Fibroblast of the conjunctiva (primary cell): ENCODE measurements around the gene FAM234B.
"Not testable (repeated sequence)": the region's sequence is repeated elsewhere in the genome, so short reads cannot be mapped to it uniquely, and the experiment has no call there.

Experiments used
- DNase-seq: peaks from one replicate; pipeline ENCODE4 v3.0.0-alpha.2; 2010; ENCODE audit warnings: low read depth

FAM234B gene

DNA sequence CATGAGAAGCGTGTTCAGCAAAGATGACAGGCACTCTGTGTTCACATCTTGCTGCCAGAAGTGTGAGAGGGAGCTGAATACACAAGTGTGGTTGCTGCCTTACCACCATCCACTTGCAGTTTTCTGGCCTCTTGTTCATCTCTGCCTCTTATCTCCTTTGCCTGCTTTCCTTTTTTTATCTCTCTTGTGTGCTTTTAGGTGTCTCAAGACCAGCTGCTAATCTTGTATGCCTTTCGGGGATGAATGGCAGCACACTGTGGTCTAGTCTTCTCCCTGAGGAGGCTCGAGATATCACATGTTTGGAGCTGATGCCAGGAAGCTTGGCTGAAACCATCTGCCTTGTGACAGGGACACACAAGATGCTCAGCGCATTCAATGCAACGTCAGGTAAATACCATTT is 17.2 kb downstream of the FAM234B start:
- no peak for DNase-seq

DNA sequence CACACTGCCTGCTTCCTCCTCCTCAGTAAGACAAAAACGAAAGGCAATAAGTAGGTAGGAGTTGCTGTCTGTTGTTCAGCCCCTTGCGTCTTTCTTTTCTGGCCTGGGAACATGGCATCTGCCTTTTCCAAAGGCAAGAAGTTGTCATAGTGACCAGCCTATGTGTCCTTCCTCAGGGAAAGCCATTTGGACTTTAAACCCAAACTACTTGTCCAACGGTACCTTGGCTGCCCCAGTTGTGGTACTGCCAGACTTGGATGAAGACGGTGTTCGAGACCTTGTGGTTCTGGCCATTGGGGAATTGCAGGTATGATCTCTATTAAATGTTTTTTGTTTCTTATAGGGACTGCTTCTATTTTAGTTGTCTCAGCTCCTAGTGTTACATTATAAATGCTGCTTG is 18.5 kb downstream of the FAM234B start:
- DNase-seq, result no peak

DNA sequence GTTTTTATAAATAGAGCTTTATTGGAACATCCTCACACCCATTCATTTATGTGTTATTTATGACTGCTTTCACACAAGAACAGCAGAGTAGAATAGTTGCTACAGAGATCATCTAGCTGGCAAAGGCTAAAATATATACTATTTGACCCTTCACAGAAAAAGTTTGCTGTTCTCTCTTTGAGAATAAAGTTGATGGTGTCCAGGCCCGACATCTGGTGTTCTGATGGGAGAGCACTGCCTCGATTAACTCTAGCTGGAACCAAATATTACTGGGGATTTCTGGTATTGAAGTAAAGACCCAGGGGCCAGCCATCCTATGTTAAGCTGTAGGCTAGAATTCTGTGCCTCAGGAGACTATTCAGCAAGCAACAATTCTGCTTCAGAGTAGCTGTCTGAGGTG is 21.8 kb downstream of the FAM234B start:
- no peak for DNase-seq

DNA sequence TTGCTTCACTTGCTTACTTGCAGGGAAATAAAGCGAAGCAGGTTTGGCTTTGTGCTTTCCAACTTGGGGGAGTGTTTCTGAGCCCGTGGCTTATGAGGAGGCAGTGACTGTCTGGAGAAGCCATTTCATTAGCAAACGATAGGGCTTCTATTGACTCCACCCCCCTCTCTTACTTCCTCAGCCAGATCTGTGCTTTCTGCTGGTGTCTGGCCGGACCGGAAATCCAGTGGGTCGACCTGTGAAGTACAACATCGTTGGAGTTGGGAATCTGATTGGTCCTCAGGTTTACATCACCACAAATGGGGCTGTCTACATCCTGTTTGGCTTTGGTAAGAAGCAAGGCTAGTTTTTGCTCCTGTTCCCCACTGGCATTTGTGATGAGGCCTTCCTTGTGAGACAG is 22.3 kb downstream of the FAM234B start:
- no peak for DNase-seq

DNA sequence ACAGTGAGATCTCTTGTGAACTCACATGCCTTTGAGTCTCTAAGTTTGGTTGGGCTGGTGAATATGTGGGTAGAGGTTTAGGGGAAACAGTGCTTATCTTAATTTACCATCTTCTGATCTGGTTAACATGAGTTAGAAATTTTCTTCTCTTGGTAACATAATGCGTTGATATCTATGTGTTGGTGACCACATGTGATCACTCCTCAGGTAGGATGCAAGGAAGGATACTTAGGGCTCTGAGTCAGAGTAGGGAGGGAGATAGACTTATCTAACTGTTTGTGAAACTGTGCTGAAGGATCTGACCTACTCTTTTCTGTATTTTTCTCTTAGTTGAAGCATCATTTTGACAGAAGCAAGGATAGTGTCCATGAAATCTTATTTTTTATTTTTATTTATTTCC is 23.1 kb downstream of the FAM234B start:
- DNase-seq, result no peak

DNA sequence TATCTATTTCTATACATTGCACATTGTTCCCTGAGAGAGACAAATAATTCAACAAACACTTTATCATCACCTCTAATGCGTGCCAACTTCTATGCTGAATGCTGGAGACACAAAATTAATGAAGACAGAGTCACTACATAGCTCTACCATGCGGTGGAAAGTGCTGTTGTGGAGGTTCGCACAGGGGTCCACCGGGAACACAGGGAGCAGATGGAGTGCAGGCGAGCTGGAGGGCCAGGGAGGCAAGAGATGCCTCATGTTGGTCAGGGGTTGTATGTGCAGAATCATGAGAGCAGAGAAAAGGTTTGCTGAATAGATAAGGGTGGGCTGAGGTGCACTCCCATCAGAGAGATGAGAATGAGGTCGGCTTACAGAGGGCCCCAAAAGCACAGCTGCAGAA is 25.2 kb downstream of the FAM234B start:
- DNase-seq, result no peak

DNA sequence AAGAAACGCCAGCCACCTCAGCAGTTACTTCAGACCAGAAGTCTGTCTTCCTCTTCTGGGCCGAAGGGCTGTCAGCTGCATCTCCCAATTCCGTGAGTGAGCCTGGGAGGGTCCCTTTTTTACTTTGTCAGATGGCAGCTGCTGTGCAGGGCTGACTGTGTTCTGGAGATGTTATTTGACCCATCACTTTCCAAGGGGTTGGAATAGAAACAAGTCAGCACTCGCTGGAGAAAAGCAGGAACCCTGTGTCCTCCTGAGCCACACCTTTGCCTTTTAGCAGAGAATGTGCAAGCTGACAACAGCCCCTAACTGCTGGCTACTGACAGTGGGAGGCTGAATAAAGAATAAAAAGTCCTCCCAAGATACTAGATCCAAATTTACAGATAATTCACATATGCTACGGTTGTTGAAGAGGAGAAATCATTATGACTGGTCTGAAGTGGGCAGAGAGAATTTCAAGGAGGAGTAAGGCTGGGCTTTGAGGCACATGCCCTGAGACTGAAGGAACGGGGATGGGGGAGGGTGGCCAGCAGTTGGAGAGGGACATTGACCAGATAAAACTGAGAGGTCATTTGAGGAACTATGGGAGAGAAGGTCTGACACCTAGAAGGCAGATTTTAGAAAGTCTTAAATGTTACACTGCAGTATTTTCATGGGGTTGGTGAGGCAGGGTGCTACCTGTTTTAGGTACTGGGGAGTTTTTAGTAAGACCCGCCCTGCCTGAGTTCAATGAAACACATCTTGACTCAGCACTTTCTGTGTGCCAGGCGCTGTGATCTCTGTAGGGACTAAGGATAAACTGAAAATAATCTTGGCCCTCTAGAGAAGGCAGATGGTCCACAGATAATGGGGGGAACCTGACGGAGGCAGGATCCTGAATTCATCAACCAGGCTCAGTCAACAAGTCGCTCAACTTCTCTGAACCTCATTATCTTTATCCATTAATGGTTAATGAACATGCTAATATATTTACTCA is 27.4 kb downstream of the FAM234B start:
- DNase-seq, result no peak

DNA sequence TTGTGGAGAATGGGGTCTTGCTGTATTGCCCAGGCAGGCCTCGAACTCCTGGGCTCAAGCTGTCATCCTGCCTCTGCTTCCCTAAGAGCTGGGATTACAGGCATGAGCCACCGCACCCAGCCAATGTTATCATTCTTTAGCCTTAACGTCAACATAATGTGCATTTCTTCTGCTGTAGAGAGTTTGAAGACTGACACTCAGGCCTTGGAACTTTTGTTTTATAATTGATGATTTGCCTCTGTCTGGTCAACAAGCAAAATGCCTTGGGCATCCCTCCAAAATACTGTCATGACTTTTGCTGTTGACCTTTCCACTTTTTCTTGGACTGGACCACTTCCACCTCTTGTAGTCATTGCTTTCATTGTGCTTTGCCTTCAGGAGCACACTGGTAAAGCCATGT is 29.0 kb downstream of the FAM234B start:
- peak; percentile 21 for DNase-seq

DNA sequence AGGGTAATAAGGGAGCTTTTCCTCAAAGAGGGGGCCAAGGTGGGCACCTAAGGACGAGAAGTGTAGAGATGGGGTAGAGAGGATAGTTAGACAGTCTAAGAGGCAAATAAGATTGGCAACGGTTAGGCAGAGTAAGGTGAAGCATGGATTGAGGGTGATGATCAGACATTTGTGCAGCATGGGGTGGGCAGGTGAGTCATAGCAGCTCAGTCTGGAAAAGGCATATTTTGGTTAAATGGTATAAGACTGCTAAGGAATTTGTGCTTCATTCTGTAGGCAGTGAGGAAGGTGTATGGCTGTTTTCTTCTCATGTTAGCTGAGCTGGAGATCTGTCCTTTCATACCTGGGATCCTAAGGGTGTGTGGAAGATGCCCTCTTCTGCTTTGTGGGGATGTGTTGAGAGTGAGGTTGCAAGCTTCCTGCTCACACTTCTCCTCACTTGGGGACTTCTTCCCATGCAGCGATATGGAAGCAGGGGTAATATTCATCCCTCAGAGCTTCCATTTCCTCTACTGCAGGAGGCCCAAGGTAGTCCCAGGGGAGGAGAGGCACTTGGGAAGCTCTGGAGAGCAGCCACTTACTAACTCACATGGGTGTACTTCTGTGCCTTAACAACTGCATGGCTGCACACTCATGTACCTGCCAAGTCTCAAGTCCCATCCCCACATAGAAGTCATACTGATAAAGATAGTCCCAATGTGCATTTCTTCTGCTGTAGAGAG is 30.4 kb downstream of the FAM234B start:
- DNase-seq, result no peak

DNA sequence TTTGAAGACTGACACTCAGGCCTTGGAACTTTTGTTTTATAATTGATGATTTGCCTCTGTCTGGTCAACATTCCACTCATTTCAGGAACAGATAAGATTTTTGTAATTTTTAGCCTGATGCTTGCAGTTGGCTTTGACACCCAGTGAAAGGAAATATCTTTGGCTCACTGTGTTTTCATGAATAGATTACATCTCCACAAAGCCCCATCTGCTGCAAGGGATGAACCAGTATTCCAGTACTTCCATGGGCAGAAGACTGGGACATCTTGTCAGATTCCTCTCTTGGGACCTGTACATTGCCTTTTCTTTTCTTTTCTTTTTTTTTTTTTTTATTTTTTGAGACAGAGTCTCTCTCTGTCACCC is 30.9 kb downstream of the FAM234B start:
- no peak for DNase-seq

DNA sequence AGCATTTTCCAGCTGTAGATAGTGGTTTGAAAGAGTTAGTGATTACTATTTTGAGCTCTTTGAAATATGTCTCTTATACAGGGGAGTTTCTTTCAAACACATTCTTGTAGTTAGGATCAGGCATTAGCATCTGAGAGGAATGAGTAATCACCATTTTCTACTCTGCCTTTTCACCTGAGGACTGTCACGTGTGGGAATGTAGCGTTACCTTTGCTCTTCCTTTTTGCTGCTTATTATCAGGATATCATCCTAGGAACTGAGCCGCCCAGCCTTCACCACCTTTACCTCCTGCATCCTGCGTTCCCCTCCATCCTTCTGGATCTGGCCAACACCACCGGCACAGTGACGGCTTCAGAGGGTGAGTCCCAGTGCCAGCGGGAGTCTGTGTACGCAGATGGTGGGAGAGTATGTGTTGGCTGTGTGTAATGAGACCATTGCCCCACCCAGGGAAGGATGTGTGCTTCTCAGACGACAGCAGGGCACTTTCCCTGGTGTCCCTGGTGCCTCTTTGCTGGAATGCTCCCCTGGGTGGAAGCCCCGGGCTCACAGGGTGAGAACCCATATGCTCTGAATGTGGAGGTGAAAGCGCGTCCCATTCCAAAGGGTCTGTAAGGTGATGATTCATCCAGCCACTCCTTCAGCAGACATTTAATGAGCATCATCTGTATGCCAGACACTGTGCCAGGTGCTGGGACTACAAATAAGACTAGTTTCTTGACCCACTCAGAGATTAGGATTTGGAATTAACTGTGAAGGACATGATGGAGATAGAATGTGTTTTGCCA is 31.8 kb downstream of the FAM234B start:
- DNase-seq, result no peak

DNA sequence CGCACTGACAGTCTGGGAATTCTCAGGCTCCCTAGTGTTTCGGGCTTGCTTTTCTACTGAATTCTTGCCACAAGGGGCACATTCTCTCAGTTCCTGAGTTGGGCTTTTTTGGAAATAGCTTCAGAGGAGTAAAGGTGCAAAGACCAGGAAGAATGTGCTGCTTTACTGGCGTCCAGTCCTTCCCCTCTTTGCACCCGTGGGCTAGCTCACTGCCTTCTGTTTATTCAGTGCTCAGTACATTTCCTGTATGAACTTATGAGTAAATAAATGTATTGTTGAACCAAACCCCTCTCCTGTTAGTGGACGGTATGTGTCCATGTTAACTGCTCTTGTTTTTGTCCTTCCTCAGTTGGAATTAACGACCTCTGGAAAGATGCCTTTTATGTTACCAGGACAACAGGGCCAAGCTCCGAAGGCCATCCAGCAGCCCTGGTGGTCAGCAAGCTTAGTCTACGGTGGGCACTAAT is 35.3 kb downstream of the FAM234B start:
- no peak for DNase-seq

DNA sequence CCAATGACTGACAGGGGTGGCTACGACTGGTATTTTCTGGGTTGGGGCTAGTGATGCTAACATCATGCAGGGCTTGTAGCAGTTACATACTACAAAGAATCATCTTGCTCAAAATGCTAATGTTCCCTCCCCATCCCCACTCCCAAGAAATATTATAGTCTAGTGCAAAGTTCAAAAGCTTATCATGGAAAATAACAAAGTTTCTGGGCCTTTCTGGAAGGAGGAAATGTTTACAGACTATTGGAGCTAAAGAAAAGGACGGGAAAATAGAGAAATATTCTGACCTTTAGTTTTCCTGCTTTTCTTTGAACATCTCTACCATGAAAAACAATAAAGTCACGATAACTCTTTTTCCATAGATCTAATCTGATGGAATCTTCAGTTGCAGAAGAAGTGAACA is 36.1 kb downstream of the FAM234B start:
- no peak for DNase-seq

DNA sequence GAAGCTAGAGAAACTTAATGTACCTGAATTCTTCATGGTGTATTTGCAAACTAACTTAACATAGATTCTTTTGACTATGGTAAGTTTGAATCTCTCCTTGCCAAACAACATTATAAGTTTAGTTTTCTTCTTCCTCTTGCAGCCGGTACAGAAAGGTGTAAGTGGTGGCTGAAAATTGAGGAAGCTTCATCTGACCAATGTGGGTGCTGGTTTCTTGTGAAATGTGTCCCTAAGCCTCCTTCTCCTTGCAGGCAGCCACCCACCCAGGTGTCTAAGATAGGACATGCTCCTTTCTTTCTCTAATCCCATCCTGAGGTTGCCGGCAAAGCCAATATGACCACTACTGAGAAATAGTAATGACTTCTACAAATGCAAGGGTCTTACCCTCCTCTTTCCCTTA is 38.7 kb downstream of the FAM234B start:
- no peak for DNase-seq

DNA sequence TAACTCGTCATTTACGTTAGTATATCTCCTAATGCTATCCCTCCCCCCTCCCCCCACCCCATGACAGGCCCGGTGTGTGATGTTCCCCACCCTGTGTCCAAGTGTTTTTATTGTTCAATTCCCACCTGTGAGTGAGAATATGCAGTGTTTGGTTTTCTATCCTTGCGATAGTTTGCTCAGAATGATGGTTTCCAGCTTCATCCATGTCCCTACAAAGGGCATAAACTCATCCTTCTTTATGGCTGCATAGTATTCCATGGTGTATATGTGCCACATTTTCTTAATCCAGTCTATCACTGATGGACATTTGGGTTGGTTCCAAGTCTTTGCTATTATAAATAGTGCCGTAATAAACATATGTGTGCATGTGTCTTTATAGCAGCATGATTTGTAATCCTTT is 39.5 kb downstream of the FAM234B start:
- DNase-seq, result not testable (repeated sequence)

DNA sequence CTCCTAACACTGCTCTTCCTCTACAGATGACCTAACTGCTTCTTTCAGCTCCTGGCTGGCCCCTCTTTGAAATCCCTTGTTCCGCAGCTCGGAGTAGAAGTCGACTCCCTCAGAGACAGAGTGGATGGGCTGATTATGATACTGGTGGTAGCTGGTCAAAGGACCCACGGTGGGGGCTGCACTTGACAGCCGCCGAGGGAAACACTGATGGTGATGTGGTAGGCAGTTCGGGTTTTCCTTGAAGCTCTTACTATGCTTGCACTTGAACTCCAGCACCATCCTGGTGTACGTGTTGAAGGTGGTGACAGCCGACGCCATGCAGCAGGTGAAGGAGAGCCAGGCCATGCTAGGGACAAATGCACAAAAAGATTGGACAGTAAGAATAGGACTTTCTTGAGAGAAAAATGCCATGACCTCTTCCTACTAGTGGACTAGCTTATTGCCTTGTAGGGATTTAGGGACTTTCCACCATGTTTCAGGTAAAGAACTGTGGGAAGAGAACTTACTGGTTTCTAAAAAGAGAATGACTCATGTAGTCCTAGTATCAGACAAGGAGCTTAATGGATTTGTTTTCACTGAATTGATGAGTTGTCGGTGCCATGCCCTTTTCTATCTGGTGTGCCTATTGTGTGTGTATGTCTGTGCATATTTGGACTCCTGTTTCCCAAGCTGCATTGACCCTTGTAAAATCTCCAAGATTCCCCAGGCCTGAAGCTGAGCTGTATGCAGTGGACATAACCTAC is 40.9 kb downstream of the FAM234B start:
- DNase-seq, result no peak

DNA sequence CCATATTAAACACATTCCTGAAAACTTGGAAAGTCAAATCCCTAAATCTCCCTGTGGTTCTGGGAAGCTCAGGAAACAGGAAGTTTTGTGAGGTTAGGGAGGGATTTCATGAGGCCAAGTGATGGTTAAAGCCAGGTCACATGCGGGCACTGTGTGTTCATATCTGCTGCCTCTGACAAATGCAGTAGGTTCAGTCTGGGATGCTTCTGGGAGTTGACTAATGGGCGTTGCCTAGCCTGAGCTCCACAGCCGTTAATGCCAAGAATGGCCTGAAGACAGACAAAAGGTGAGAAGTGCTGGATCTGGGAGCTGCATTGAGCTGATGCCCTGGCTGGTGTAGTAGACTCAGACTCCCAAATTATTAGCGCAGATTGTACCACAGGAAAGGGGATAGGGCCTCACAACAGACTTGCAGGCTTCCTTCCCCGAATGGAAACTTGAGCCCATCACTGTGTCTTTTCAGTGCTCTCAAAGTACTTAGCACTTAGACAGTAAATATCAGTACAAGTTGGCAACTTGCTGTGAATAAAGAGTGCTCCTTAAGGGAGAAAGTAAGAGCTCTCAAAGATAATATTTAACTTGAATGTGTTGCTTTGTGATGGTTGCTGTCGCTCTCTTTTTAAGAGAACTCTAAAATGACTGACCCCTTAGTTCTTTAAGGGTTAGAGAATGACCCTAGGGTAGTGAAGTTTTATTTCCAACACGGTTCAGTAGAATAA is 41.9 kb downstream of the FAM234B start:
- no peak for DNase-seq

DNA sequence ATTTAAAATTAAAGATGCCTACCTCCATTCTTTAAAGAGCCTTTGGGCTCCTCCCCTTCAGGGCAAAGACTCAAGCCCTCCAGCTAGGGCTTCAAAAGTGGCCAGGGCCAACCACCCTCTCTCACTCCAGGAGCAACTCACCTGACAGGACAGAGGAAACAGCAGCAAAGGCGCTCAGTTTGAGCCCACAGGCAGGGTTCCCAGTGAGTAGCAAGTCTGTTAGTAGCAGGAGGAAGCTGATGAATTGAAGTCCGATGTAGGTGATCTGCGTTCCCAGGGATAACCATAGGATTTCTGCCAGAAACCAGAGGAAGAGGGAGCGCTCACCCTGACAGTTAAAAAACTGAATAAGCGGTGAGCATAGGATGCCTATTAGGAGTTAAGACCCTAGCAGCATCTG is 43.6 kb downstream of the FAM234B start:
- DNase-seq, result no peak

DNA sequence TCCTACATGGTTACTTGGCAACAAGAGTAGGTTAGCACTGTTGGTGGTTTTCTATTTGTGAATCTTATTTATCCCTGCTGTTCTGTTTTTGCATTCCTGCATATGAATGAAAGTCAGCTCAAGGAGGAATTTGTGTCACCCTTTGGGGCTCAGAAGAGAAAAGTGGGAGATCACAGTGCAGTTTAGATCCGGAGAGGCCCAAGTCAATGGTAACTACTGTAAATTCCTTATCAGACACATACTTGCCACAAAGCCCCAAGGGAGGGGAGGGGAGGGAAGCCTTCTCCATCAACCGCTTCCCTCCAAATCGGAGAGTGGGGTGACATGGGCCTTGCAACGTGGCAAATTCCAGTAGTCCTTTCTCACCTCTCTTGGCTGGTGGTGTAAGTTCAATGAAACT is 44.3 kb downstream of the FAM234B start:
- DNase-seq, result no peak

DNA sequence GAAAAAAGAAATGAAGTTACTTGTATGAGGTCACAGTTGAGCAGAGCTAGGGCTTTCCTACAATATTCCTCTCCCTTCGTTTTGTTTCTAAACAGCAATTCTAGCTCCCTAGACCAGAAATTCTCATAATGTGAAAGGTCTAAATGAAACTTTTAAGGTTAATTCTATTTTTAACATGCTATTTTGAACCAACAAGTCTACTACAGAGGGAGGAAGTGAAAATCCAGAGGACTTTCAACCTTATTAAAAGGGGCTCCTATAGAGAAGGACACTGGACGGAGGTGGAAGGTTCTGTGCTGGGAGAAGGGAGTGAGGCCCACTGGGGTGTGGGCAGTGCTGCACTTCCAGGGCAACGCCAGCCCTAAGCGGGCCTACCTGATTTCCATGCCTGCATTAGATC is 45.9 kb downstream of the FAM234B start:
- DNase-seq, result no peak

DNA sequence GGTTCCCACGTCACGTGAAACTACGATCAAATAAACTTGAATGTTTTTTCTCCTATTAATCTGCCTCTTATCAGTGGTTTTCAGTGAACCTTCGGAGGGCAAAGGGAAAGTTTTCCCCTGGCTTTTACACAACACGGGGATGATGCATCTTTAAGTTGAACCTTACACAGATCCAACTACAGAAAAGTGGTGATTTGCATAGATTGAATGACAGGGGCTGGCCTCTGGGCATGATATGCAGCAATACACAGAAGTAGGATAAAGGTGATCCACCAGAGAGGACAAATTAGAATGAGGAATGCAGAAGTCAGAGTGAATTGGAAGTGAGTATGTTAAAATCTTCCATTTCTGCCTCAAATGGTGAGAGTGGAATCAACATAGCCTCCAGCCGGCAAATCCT is 47.7 kb downstream of the FAM234B start:
- DNase-seq, result no peak
